HG02970 (cell line): ENCODE results near the gene DAPK3.
"Not testable (repeated sequence)": the region's sequence is repeated elsewhere in the genome, so short reads cannot be mapped to it uniquely, and the experiment has no call there.

Experiments
- ATAC-seq: cut with Tn5 transposase; IDR thresholded peaks from one replicate; pipeline ENCODE4 v1.9.1; 2021; ENCODE audit warnings: mild to moderate bottlenecking, moderate library complexity, moderate number of reproducible peaks; ENCODE audit not compliant: unreplicated experiment, low FRiP score

DAPK3 gene

DNA sequence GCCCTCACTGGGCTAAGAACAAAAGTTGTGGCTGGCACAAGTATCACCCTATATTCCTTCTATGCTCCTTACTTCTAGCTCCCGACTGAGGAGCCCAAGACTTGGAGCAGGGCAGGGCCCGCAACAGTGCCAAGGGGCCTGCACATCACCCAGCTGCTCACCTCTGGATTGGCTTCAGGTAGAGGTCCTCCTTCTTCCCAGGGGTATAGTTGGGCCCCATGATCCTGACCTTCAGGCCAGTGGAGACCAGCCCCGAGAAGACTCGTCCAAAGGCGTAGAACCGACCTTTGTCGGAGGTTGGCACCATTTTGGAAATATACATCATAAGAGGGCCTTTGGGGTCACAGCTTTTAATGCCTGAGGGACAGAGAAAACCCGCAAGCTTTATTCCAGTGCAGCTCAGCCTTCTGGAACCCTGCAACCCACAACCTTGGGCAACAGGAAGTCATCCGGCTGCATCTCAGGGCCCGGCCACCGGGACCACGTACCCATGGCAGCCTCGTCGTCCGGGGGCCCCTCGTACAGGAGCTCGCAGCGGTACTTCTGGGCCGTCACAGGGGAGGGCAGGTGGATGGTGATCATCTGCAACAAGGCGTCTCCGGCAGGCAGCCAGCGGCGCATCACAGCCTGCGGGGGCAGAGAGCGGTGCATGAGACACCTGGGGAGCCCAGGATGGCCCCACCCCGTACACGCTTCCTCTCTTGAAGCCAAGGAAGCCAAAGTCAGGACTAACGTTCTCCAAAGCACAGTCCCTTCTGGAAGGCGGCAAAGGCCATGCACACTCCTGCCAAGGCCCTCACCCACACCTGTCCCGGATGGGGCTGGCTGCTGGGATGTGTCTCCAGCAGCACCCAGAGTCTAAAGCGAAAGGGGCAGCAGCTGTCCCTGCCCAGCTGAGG lies 9.7 kb upstream of the DAPK3 start:
- no peak for ATAC-seq

DNA sequence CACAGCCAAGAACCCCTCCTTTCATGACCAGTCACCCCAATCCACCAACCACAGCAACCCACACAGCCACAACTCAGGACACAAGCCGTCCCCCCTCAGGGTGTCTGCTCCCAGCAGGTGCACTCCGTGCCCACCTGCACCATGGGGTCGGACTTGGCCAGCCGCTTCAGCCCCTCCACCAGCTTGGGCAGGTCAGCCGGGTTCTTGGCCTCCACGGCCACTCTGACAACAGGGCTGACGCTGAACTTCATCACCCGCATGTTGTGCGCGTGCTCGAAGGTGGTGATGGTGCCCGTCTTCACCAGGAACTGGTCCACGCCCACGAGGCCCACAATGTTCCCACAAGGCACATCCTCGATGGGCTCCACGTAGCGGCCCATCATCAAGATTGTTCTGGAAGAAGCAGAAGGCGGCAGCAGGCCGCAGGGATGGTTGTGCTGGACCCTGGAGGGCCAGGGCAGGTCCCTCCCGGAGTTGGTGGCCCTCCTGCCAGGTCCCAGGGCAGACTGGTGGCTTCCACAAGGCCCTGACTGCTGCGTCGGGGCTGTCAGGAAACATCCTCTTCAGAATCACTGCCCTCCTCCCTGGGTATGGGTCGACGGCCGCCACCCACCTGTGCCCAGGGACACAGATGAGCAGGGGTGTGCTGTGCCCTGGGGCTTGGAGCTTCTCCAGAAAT lies 8.9 kb upstream of the DAPK3 start:
- ATAC-seq, result no peak

DNA sequence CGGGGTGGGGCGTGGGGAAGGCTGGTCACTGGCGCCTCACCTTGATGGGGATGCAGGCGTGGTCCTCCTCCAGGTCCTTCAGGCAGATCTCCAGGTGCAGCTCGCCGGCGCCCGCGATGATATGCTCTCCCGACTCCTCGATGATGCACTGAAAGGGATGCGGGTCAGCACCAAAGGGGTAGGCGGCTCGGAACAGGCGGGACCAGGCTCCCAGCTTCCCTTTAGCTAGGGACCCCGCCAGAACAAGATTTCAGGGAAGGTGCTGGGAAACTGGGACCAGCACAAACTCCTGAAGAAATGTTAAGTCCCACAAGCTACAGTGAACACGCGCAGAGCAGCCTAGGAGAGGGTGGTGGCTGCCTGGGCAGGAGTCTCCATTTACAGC lies 8.4 kb upstream of the DAPK3 start:
- ATAC-seq, result no peak

DNA sequence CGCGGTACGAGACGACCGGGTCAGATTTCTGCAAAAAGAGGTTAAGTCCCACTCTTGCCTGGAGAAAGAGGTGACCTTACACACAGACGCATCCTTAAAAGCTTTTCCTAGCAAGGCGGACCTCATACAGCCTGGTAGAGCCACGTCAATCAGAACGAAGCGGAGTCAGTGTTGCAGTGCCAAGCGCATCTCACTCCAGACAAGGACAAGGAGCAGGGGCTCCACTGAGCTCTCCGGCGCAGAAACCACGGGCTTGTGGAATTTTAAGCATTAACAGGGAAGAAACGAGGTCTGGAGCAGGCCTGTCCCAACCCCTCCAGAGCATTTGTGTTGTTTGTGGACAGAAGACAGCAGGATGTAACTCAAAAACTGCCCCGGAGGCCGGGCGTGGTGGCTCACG lies 7.2 kb upstream of the DAPK3 start:
- ATAC-seq, result no peak

DNA sequence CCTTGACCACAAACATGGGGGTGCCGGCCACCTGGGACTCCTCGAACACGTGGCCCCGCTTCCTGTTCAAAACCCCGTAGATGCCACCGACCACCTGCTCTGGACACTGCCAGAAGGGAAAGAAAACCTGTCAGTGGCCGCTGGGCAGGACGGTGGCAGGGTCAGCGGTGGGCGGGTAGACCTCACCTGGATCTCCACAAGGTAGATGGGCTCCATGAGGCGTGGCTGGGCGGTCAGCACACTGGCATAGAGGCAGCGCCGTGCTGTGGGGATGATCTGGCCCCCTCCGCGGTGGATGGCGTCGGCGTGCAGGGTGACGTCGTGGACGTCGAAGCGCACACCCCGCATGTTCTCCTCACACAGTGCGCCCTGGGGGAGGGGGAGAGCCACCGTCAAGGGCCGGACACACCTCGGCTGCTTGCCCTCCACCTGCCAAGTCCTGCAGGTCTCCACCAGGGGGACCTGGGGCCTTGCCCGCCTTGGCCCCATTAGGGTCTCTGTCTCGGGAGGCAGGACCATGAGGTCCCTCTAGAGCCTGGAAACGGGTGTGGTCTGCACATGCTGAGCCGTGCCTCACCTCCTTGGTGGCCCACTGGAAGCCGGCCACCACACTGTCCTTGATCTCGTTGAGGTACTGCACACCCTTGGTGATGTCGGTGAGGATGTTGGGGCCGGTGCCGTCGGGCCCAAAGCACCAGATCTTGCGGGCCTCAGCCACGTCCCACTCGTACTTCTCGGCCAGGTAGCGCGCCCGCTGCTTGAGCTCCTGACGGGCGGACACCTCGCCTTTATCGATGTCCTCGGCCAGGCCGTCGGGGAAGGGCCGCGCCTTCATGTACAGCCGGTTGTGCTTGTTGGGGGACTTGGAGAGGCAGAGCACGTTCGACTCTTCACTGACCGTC lies 6.6 kb upstream of the DAPK3 start:
- no peak for ATAC-seq

DNA sequence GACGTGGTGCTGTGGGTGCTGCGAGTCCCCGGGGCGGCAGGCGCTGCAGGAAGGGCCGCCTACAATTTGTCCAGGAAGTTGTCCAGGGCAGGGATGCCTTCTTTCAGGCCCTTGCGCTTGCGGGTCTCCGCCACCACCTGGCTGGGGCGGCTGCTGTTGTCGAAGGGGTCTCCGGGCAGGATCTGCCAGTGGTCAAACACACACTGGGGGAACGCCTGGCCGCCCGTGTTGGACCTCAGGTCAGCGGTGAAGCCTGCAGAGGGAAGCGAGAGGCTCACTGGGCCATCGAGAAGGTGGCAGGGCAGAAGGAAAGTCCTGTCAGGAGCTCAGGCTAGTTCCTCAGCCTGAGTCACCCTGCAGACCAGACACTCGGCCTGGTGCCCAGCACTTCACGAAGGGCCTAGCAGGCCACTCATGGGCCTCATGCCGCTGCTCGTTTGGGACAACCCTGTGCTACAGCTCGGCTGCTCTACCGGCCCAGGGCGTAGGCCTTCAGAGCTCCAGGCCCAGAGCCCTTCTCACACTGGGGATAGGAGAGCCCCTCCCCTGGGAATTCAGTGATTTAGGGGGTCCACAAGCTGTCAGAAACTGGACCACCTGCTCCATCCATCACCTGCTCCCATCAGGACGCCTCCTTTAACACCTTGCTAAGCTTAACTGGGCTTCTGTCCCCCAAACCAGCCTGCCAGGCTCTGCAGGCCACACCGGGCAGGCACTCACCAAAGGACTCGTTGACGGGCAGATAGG lies 5.8 kb upstream of the DAPK3 start:
- no peak for ATAC-seq

DNA sequence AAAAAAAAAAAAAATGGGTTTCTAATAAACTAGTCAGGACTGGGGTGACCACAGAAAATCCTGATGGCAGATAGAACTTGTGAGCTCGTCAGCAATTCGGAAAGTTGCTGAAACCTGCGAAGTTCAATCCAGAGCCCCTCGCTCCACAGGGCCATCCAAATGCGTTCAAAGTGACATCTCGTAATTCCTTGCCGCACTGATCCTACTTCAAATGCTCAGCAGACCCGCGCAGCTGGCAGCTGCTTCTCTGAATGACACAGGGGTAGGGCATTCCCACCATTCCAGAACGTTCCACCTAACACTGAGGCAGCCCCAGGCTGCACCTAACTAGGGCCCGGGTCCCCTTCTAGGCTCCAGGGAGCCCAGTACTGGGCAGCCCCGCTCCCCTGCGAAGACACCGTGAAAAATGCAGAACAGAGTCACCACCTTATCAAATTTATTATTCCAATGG lies 4.8 kb upstream of the DAPK3 start:
- ATAC-seq, result no peak

DNA sequence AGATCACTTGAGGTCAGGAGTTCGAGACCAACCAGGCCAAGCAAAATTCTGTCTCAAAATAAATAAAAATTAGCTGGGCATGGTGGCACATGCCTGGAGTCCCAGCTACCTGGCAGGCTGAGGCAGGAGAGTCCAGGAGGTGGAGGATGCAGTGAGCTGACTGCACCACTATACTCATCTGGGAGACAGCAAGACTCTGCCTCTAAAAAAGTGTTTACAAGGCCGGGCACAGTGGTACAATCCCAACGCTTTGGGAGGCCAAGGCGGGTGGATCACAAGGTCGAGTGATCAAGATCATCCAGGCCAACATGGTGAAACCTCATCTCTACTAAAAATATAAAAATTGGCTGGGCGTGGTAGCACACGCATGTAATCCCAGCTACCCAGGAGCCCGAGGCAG lies 4.2 kb upstream of the DAPK3 start:
- ATAC-seq, result no peak

DNA sequence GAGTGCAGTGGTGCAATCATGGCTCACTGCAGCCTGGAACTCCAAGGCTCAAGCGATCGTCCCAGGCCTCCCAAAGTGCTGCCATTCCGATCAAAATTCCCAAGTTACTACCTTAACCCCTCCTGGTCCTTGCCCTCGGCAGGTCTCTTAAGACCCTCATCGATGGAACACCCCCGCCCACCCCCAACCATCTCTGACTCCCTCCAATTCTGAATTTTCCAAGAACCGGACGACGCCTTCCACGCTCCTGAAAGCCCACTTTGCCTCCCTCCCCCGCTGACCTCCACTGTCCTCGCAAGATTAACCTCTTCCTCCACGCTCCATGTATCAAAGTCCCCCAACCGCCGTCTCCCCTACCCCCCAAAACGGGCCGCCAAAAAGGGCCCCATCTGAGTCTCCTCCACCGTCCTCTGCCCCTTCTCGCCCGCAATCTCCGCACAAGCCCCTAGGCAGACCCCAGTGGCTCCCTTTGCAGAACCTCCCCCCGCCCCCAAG lies 539 bp downstream of the DAPK3 start:
- no peak for ATAC-seq

DNA sequence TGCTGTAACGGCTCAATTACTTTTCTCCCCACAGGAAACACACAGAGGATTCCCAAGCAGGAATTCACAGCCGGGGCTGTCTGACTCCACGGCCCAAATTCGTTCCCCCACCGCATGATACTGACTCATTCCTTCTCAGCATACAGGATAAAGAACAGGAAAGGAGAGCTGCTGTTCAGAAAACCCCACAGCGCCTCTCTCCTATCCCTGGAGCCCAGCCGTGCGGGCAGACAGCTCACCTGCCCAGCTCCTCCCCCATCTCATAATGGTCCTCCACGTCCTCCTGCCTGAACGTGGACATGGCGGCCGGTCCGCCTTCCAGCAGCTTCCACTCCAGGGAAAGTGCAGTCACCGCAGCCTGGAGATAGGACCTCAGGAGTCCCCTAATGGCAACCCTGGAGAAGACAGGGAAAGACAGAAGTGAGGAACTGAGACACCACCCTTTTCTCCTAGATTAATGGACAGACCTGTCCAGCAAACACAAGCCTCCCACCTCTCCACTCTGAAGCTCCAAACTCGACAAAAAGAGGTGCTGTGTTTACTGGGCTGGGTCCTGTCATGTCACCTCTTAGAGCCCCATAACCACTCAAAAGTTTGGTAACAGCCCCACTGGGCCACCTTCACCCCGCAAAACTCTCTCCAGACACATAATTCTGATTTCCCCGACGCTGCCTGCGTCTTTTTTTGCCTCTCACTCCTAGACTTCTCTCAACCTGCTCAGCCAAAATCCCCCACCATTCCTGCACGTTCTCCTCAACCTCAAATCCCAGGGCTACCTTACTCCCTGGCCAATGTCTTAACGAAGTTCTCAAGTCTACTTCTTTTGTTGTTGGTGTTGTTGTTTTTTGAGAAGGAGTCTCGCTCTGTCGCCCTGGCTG lies 1.2 kb downstream of the DAPK3 start:
- ATAC-seq, result no peak

DNA sequence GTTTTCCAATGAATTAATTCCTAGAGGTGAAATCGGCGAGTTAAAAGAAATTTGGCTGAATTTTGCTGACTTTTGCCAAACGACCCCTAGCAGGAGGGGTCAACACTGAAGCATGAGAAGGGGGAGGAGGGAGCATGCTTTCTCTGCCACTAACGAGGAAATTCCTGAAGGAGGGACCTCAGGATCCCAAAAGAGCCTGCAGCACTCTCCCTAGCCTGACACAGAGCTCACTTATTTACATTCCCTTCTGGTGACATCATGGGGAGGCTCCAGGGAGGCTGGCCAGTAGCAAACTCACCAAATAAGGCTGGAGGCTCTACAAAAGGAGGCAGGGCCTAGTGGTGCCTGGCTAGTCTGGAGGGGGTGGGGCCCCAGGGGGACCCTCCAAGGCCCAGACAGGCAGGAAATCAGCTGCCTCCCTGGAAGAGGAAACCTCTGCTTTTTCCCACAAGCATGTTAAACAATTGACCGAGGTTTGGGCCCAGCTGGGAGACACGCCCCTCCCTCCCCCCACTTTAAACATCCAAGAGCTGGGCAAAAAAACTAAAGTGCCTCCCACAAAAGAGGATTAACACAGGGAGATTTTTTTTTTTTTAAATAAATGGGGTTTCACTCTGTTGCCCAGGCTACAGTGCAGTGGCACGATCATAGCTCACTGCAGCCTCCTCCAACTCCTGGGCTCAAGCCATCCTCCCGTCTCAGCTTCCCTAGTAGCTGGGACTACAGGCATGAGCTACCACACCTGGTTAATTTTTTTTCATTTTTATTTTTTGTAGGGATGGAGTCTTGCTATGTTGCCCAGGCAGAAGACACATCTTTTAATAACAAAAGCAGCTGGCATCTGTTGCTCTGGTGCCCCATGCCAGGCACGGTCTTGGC lies 2.1 kb downstream of the DAPK3 start:
- ATAC-seq, result no peak

DNA sequence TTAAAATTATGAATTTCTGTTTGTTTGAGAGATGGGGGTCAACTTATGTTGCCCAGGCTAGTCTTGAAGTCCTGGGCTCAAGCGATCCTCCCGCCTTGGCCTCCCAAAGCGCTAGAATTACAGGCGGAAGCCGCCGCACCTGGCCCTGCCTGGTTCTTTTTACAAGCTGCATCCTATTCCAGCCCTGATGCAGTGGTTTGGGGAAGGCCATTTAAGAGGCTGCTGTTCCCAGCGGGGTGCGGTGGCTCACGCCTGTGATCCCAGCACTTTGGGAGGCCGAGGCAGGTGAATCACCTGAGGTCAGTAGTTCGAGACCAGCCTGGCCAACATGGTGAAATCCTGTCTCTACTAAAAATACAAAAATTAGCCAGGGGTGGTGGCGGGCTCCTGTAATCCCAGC lies 2.9 kb downstream of the DAPK3 start:
- ATAC-seq, result not testable (repeated sequence)

DNA sequence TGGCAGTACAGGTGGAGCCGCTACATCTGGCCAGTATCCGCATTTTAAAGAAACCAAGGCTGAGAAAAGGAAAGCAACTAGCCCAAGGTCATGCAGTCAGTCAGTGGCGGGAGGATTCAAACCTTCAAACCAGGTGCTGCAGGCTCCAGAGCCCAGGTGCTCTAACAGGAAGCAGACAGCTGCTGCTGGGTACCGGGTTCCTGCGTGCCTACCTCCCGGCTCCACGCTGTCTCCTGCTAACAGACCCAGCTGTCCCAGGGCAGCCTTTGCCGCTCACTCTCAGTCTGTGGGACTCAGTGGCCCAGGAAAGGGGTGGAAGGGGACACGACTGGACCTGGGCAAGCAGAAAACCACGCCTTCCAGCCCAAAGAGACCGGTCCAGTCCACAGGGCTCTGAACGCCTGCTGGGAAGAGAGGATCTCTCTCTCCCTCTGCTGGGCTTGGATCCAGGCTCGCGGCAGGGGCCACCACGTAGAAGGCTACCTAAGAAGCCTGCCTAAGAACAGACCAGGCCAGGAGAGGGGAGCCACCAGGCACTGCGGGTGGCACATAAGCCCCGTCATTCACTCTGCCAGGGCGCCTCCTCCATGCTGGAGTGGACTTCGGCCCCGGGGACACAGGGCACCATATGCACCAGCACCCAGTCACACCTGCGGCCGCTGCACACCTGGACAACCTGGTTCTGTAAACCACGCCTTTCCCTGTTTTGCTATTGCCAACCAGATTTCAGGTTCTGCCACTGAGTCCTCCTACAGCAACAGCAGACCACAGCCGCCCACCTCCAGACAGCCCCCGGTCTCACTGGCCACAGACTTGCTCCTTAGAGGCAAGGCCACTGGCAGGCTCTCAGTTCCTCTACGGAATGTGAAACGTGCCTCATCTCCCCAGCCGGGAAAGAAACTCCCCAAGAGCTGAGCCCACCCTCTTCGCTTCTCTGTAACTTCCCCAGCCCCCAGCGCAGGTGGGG lies 4.6 kb downstream of the DAPK3 start:
- no peak for ATAC-seq

DNA sequence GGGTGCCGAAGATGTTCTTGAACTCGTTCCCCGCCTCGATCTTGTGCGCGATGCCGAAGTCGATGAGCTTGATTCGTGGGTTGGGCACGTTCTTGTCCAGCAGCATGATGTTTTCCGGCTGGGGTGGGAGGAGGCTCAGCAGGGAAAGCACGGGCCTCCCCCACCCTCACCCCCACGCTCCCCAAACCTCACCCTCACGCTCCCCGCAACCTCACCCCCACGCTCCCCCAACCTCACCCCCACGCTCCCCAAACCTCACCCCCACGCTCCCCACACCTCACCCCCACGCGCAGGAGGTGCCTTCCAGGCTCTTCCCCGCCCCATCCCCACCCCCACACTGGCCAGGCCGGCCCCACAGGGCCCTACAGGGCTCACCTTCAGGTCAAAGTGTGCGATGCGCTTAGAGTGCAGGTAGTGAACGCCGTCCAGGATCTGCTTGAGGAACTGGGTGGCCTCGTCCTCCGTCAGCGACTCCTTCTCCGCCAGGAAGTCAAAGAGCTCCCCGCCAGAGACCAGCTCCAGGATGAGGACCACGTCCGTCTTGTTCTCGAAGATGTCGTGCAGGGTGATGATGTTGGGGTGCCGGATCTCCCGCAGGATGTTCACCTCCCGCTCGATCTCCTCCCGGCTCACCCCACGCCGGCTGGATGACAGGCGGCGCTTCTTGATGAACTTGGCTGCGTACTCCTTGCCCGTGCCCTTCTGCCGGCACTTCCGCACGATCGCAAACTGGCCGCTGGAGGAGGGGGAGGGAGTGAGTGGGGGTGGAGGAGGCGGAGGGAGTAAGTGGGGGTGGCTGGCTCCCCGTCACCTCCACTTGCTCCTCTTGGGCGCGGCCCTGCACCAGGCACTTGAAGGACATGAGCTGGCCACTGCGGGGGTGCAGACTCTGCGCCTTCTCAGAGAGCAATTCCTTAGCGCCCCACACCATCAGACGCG lies 6.4 kb downstream of the DAPK3 start:
- ATAC-seq, result no peak

DNA sequence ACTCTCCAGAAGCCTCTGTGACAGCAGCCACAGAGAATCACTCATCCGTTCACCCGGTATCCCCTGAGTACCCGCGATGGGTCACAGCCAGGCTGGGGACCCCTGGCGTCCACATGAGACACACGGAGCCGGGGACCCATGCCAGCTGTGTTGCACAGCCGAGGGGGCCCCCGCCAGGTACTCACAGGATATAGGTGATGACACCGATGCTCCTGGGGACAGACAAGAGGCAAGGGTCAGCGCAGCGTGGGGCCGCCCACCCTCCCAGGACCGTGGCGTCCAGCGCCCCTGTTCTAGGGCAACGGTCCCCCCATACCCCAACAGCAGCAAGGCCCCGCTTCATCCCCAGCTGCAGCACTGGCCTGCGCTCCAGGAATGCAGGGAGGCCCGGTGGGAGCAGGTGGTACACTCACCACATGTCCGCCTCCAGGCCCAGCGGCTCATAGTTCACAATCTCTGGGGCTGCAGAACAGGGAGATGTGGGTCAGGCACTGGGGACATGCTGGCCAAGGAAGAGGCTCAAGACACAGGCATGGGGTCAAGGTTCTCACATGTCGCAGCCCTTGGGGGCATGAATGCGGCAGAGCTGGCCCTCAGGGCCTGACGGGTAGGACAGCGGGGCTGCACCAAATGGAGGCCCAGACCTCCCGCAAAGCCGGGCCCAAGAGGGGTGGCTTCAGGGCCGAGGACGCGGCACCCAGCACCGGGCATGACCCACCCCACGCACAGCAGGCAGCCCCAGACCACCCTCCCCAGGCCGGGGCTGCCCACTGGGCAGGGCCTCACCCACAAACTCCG lies 7.2 kb downstream of the DAPK3 start:
- ATAC-seq, result no peak
